HG03175 (cell line): ENCODE data around the gene DSE.

Experiments
- ATAC-seq: cut with Tn5 transposase; IDR thresholded peaks from one replicate; pipeline ENCODE4 v1.9.1; 2021; ENCODE audit warnings: mild to moderate bottlenecking, moderate library complexity; ENCODE audit not compliant: unreplicated experiment

The DSE gene

DNA sequence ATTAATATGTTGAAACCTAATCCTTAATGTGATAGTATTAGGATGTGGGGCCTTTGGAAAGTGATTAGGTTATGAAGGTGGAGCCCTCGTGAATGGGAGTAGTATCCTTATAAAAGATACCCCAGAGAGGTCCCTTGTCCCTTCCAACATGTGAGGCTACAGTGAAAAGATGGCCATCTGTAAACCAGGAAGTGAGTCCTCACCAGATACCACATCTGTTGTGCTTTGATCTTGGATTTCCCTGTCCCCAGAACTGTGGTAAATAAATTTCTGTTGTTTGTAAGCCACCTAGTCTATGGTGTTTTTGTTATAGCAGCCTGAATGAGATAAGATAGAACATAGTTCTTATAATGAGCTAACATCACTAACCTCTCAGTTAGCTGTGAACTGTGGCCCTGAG is 73.8 kb downstream of the DSE start:
- ATAC-seq = no peak

DNA sequence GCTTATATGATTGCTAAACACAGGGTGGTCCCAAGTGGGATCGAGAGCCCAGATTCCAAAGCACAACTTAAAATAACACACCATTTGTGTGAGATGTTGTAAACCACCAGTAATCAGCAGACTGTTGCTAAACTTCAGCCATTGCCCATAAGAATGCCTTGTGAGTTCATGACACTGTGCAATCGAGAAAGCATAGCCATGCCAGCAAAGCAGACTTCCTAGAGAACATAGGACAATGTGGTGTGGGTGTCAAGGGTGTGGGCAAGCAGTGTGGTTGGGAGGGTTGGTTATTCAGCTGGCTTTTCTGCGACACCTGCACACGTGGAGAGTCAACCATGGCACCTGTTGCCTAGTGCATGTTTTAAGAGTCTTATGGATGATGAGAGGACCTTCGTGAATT is 74.4 kb downstream of the DSE start:
- ATAC-seq = no peak

DNA sequence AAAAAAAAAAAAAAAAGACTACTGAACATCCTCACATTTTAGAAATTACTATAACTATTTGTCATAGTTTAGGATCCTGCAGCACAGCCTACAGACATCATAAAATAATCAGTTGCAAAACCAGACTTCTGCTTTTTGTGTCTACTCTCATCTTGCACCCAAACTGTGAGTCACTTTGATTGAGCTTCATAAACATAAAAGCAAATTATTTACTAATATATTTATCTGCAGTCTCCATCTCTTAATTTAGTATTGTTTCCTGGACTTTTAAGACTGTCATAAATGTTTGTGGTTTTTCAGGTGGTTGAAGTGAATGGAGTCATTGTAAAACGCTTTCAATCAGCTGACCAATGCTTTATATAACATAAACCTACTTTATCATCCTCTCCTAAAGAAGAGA is 75.7 kb downstream of the DSE start:
- ATAC-seq = no peak

GRCh38 chr6:116447052-116447451 is 76.3 kb downstream of the DSE start:
- ATAC-seq = no peak

DNA sequence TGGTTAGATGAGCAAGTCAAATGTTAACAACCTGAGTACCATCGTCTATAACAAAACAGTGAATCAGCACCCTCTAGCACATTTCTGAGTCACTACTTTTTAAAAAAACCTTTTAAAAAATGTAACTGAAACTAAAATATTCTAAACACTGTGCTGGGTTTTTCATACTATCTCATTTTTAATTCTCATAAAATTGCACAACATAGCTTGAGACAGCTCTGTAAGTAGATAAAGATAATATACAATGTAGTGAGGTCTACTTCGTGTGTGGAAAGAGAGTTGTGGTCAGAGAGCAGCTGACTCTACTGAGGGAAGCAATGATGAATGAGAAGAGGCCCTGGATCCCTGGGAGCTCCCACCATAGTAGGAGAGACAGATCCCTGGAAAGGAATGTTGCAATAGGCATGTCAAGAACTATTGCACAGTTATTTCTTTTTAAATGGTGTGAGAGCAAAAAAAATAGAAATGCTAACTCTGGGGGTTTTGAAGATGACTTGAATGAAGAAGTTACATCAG is 76.8 kb downstream of the DSE start:
- ATAC-seq = no peak

- ATAC-seq = no peak
Measured at GRCh38 chr6:116449565-116449964, 78.8 kb downstream of the DSE start.

DNA sequence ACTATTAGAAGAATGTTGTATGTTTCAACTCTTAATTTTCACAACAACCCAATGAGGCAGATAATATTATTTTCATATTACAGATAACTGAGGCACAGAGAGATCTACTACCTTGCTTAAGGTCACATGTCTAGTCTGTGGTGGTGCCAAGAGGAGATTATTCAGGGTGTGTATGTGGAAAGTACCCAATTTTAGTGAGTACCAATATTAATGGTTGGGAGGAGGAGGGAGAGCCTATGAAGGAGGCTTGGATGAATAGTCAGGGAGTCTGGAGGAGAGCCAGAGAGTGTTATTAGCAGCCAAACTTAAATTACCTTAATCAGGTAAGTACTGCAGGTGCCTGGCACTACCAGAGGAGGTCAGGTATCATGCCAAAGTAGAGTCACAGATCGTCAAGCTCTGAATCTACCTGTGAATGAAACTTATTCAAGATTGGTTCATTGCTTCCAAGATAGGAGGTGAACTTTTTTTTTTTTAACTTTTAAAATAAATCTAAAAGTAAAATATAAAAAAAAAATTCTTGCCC is 79.5 kb downstream of the DSE start:
- ATAC-seq = no peak

DNA sequence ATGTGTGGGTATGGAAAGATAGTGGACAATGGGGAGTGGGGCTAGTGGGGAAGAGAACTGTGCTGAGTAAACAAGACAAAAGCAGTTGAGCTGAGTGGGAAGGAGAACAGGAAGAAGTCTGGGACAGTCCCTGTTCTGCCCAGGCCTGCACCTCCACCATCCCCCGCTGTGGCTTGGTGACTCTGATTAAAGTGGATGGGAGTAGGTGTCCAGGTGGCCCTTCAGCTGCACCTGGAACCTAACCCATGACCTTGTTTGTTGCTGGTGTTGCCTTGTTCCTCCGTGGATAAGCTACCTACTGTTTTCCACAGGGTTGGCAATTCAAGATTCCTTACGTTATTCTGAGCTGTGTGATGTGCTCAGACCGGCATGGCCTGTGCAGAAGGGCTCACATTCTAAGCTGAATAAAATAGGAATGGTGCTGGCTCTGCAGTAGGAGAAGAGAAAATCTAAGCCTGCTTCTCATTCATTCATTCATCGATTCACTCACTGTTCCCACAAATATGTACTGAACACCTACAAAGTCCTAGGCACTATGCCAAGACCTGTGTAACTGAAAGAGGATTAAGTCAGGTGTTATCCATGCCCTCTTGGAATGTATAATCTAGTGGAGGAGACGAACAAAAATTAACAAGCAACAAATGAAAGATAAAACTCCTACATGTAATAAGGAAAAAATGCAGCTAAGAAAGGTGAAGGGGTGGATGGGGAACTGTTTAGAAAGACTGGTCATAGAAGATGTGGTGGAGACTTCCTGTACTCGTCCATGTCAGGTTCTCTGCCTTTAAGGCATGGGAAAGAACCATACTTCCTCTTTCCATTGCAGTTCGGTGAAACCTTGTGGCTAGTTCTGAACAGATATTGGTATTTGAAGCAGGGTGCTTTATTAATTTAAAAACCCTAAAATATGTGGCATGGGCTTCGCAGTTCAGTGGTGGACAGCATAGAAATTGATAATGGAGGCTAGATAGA is 80.3 kb downstream of the DSE start:
- ATAC-seq = peak; percentile 90

DNA sequence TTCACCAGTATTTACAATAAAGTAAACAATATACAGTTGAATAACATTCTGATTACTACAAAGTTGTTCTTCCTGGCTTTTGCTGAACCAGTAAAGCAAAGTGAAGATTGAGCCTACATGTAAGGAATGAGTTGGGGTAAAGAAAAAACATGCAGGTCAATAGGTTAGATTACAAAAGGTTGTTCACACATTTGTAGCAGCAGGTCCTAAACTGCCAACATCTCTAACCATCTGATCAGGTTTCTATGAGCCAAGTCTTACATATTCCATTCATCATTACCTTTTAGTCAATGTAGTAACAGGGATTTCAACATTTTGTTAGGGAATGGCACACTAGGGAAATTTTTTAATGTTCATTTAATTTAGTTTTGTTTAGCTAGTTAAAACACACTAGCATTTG is 81.2 kb downstream of the DSE start:
- ATAC-seq = no peak

DNA sequence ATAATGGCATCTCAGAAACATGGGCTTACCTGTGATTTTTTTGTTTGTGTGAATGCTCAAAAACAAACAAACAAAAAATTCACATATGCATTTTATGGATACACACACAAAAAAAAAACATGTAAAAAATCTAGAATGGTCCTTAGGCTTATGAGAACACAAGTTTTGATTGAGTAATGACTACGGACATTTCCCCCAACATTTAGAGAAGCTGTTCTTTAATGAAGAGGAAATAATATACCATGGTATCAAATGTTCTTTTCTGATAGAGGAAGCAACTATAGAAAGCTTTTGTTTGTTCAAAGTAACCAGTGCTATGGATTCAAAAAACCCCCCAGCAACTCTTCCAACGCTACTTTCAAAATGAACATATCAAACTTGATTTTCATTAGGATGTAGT is 81.8 kb downstream of the DSE start:
- ATAC-seq = no peak

GRCh38 chr6:116456106-116456505 is 85.4 kb downstream of the DSE start:
- ATAC-seq = no peak

GRCh38 chr6:116456927-116457326 is 86.2 kb downstream of the DSE start:
- no peak for ATAC-seq

DNA sequence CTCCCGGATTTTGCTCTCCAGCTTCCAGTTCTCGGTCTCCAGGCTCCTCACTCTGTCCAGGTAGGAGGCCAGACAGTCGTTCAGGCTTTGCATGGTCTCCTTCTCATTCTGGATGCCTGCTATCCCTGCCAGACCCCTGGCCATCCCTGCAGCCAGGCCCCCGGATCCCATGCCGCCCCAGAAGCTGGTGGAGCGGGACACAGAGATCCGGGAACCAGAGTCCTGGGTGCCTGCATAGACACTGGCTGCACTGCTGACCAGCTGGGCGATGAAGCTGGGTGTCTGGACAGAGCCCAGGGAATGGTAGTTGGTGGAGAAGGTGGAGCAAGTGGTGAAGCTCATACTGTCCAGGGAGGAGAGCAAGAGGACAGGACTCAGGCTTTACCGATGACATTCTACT is 87.5 kb downstream of the DSE start:
- ATAC-seq = no peak

DNA sequence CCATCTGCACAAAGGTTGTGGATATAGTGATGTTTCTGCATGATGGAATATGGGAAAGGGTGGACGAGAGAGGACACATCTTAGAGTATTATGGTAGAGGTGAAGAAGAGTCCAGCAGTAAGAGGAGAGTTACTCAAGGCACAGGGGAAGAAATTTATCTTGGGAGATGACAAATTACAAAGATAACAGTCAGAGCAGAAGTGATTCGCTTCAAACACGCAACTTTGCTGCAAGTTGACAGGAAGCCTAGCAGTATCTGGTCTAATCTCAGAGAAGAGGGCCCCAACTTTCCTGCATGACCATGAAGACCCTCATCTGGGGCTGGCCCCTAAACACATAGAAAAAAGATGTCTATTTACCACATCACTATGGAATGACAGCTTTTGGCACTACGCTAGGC is 89.2 kb downstream of the DSE start:
- no peak for ATAC-seq

DNA sequence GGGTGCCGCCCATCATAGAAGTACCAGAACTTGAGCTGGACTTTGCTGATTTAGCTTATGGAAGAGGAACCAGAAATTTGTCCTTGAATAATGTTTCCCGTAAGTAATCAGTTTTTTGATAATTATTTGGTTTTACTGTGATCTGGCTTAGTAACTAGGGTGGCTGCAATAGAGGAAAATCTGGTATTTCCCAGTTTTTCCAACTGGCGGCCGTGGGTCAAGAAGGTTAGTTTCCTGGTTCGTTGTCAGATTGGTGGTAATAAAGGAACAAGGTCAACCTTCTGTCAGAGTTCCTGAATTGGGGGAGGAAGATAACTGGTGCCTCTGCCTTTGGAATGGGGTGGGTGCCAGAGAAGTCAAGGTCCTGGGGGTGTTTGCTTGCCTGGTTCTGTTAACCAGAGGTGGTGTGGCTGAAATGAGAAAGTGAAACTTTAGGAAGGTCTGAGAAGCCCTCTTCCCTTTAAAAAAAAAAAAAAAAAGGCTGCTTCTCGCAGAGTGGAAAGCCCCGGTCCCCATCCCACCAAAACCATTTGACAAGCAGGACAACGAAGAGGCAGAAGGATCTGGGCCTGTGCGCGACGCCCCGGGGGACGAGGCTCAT is 90.7 kb downstream of the DSE start, which contains the start of gene CALHM6:
Gene CALHM6 (plus strand): TSS at position 45 of the 601 bp plus-strand sequence. CDS start 555 bp downstream, at position 600.
- peak; percentile 8 for ATAC-seq

DNA sequence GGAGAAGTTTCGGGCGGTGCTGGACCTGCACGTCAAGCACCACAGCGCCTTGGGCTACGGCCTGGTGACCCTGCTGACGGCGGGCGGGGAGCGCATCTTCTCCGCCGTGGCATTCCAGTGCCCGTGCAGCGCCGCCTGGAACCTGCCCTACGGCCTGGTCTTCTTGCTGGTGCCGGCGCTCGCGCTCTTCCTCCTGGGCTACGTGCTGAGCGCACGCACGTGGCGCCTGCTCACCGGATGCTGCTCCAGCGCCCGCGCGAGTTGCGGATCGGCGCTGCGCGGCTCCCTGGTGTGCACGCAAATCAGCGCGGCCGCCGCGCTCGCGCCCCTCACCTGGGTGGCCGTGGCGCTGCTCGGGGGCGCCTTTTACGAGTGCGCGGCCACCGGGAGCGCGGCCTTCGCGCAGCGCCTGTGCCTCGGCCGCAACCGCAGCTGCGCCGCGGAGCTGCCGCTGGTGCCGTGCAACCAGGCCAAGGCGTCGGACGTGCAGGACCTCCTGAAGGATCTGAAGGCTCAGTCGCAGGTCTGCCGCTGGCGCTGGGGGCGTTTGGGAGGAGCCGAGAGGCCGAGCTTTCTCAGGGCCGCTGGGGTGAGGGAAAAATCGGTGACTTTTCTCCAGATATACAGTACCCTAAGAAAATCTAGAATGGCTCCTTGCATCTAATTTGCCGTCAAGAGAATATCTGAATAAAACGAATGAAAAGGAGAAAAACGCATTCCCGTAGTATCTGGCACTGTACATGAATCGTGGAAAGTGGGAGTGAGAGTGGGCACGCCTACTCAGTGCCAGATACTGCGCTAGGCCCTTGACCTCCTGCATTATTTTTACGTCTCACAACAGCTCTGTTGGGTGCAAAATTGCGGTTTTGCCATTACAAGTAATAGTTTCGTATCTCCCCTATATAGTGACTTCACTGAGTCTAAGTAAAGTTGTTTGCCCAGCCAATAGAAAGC is 91.5 kb downstream of the DSE start:
- ATAC-seq = peak; percentile 81

DNA sequence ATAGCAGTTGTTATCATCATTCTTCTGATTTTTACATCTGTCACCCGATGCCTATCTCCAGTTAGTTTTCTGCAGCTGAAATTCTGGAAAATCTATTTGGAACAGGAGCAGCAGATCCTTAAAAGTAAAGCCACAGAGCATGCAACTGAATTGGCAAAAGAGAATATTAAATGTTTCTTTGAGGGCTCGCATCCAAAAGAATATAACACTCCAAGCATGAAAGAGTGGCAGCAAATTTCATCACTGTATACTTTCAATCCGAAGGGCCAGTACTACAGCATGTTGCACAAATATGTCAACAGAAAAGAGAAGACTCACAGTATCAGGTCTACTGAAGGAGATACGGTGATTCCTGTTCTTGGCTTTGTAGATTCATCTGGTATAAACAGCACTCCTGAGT is 92.6 kb downstream of the DSE start:
- ATAC-seq = no peak

GRCh38 chr6:116465246-116465645 is 94.5 kb downstream of the DSE start:
- no peak for ATAC-seq

DNA sequence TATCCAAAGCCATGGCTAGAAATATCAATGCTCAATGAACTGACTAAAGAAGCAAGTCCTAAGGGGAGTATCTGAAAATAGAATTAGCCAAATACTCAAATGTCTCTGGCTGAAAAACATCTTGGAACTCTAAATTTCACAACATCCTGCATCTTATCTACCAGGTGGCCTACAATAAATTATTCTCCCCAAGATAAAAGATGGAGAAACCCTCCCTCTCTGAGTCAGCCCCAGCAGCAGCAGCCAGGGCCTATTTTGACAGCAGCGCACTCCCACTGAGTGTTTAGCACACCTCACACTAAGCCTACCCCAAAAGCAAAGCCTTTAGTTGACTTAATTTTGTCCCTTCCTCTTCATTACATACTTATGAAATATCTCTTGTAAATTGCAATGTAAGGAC is 96.3 kb downstream of the DSE start:
- no peak for ATAC-seq

DNA sequence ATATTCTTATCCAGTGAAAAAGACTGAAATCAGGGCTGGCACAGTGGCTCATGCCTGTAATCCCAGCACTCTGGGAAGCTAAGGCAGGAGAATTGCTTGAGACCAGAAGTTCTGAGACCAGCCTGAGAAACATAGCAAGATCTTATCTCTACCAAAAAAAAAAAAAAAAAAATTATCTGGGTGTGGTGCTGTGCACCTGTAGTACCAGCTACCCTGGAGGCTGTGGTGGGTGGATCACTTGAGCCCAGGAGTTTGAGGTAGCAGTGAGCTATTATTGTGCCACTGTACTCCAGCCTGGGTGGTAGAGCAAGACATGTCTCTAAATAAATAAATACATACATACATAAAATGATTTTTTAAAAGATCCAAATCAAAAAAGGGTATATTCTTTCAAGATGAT is 96.8 kb downstream of the DSE start:
- no peak for ATAC-seq

GRCh38 chr6:116468293-116468692 is 97.5 kb downstream of the DSE start:
- ATAC-seq = no peak
